OCI-LY3 (cell line): Measurements from ENCODE around the gene HSPA1L.

Experiments used
- EZH2phosphoT487 ChIP-seq: fragments of 200-600 bp; shearing (Covaris generic); IDR thresholded peaks from 2 replicates; pipeline ENCODE4 v1.6.1; 2018; ENCODE audit warnings: antibody characterized with exemption, mixed run types, low read depth
- TF ChIP-seq, protein P1 (sequence below): fragments of 200-600, 300-600 bp; sonication (generic); IDR thresholded peaks from 2 replicates; pipeline ENCODE4 v1.5.1; 2014; ENCODE audit warnings: antibody characterized with exemption, low read length, low read depth

GRCh38 chr6:31858707-31859106 is 43.6 kb upstream of the HSPA1L start:
- TF ChIP-seq, protein P1, sequence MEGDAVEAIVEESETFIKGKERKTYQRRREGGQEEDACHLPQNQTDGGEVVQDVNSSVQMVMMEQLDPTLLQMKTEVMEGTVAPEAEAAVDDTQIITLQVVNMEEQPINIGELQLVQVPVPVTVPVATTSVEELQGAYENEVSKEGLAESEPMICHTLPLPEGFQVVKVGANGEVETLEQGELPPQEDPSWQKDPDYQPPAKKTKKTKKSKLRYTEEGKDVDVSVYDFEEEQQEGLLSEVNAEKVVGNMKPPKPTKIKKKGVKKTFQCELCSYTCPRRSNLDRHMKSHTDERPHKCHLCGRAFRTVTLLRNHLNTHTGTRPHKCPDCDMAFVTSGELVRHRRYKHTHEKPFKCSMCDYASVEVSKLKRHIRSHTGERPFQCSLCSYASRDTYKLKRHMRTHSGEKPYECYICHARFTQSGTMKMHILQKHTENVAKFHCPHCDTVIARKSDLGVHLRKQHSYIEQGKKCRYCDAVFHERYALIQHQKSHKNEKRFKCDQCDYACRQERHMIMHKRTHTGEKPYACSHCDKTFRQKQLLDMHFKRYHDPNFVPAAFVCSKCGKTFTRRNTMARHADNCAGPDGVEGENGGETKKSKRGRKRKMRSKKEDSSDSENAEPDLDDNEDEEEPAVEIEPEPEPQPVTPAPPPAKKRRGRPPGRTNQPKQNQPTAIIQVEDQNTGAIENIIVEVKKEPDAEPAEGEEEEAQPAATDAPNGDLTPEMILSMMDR: no peak
- TF ChIP-seq EZH2phosphoT487: no peak
